Esophagus squamous epithelium (tissue), 5 donors: ENCODE measurements around the gene CLDN5. TPM values are rescaled to one million over a fixed set of nuclear protein-coding genes. Genes with fewer than 3 reads are reported as not detected.
"Not testable (repeated sequence)": the region's sequence is repeated elsewhere in the genome, so short reads cannot be mapped to it uniquely, and the experiment has no call there.

Experiments used
- DNase-seq: peaks from one replicate; lab custom pipeline; 2025; lab: John Stamatoyannopoulos, UW
- H3K27ac ChIP-seq, 4 donors: fragments of 200-600 bp; sonication (generic); one replicate each; pipeline ENCODE4 v1.5.1; 2016 to 2019; ENCODE audit warnings: mild to moderate bottlenecking in 1 of 4
- H3K27me3 ChIP-seq, 4 donors: fragments of 200-600 bp; sonication (generic); 1 replicate in 3 of 4; 2 replicates in 1 of 4; pipeline versions ENCODE4 v1.5.1 to v1.6.0; 2017 to 2021; ENCODE audit warnings: antibody characterized with exemption in 1 of 4
- H3K36me3 ChIP-seq, 3 donors: fragments of 200-600 bp; sonication (generic); one replicate each; pipeline ENCODE4 v1.5.1; 2016 to 2019
- H3K4me1 ChIP-seq, 3 donors: fragments of 200-600 bp; sonication (generic); one replicate each; pipeline ENCODE4 v1.5.1; 2017 to 2019
- H3K4me3 ChIP-seq, 4 donors: fragments of 200-600 bp; sonication (generic); 1 replicate in 3 of 4; 2 replicates in 1 of 4; pipeline ENCODE4 v1.5.1; 2016 to 2019; ENCODE audit warnings: mild to moderate bottlenecking in 2 of 4, moderate library complexity in 1 of 4
- H3K9me3 ChIP-seq, 3 donors: fragments of 200-600 bp; sonication (generic); one replicate each; pipeline ENCODE4 v1.5.1; 2016 to 2019
- CTCF ChIP-seq, 6 experiments: fragments of 450-650 bp in 4 of 6; fragments of 200-600 bp in 2 of 6; sonication (generic) in 2 of 6; IDR thresholded peaks; one replicate each; pipeline ENCODE4 v1.5.1; 2016 to 2019; ENCODE audit warnings: antibody characterized with exemption in 6 of 6, mild to moderate bottlenecking in 4 of 6, moderate library complexity in 4 of 6
- POLR2A ChIP-seq, 4 donors: fragments of 450-650 bp; IDR thresholded peaks; one replicate each; pipeline ENCODE4 v1.6.1; 2017; ENCODE audit warnings: antibody characterized with exemption in 4 of 4, mild to moderate bottlenecking in 4 of 4, moderate library complexity in 3 of 4
- WGBS, 2 donors: methylation state at CpG; one replicate each; pipeline ENCODE4 v1.1.5; 2018; 5-methylcytosine and 5-hydroxymethylcytosine counted together
- intact Hi-C: fragments of 100-400 bp; cut with DNase I; formaldehyde crosslinking; loops from one replicate; pipeline ENCODE4 v1.15.0; 2022
- total RNA-seq, 4 donors: library from RNA; depleted of rRNA; stranded (reverse); fragments of >200 nt; gene quantifications; one replicate each; pipeline ENCODE4 v1.1.0, GENCODE V29; 2016
- donor health status: DM: yes; HTN: yes; CAD: no.

The CLDN5 gene
- total RNA-seq, 4 donors from 2014 or later: 9.7 to 62.9 (median 23.0) TPM

DNA sequence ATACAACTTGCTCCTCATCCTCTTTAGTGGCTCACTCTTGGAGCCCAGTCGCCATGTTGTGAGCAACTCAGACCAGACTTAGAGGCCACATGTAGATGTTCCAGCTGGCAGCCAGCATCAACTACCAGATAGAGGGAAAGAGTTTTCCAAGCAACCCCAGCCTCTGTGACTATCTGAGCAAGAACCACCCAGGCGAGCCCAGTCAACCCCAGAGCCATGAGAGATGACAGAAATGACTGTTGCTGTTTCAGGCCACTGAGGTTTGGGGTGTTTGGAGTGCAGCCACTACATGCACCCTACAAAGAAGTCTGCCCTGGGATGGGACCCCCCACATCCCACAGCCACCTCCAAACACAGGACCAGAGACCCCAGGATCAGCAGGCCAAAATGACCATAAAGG lies 24.8 kb upstream of the CLDN5 start:
- peaks cover 0 to 7% (median 0%) of the 10 kb centered on the region in 4 donors for H3K27me3 ChIP-seq
- TF ChIP-seq POLR2A (IDR thresholded peaks at IDR 0.05): no peak
- no peak for TF ChIP-seq CTCF (IDR thresholded peaks at IDR 0.05)
- H3K4me1 ChIP-seq: peaks cover 0 to 4% (median 3%) of the 10 kb centered on the region in 3 donors
- H3K27ac ChIP-seq: no peak overlapping the region
- DNase-seq: no peak
- H3K9me3 ChIP-seq: peaks cover 0 to 6% (median 4%) of the 10 kb centered on the region in 3 donors
- no peaks in the 10 kb centered on the region for H3K36me3 ChIP-seq
- intact Hi-C loops: no loop called here
- 83% methylated on average over 1 of the region's 2 CpGs; no CpG with 5 or more reads in 1 of the 2 donors for WGBS, 2 donors
- H3K4me3 ChIP-seq: no peak overlapping the region

- H3K9me3 ChIP-seq, H3K27me3 ChIP-seq, intact Hi-C loops, H3K4me1 ChIP-seq, H3K4me3 ChIP-seq, H3K27ac ChIP-seq, DNase-seq, H3K36me3 ChIP-seq: not testable (repeated sequence)
- WGBS, 2 donors: 92 to 97% methylated on average over 5 of the region's 5 CpGs
These were observed 24.2 kb upstream of the CLDN5 start for GRCh38 chr22:19548427-19548826.

DNA sequence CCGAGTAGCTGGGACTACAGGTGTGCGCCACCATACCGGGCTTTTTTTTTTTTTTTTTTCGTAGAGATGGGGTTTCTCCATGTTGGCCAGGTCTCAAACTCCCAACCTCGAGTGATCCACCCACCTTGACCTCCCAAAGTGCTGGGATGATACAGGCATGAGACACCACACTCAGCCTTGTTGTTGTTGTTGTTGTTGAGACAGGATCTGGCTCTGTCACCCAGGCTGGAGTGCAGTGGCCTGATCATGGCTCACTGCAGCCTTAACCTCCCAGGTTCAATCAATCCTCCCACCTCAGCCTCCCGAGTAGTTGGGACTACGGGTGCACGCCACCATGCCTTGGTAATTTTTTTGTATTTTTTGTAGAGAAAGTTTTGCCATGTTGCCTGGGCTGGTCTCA lies 23.4 kb upstream of the CLDN5 start:
- WGBS, 2 donors: 85 to 95% methylated on average over 6 to 8 of the region's 8 CpGs
- Histone ChIP-seq H3K4me3 (no peak overlapping the region), H3K27me3 (peaks cover 0 to 7% (median 0%) of the 10 kb centered on the region in 4 donors), H3K4me1 (peaks cover 0 to 7% (median 3%) of the 10 kb centered on the region in 3 donors), H3K36me3 (no peaks in the 10 kb centered on the region), H3K27ac (no peak overlapping the region), H3K9me3 (no peaks in the 10 kb centered on the region)
- TF ChIP-seq POLR2A (IDR thresholded peaks at IDR 0.05) (no peak), CTCF (IDR thresholded peaks at IDR 0.05) (no peak)
- no peak for DNase-seq
- intact Hi-C loops: no loop called here

GRCh38 chr22:19546680-19547079 lies 22.5 kb upstream of the CLDN5 start:
- Histone ChIP-seq H3K9me3 (no peaks in the 10 kb centered on the region), H3K4me1 (peaks cover 0 to 7% (median 3%) of the 10 kb centered on the region in 3 donors), H3K36me3 (no peaks in the 10 kb centered on the region), H3K4me3 (no peak overlapping the region), H3K27me3 (peaks cover 0 to 7% (median 0%) of the 10 kb centered on the region in 4 donors), H3K27ac (no peak overlapping the region)
- no peak for DNase-seq
- no peak for TF ChIP-seq CTCF (IDR thresholded peaks at IDR 0.05)
- TF ChIP-seq POLR2A (IDR thresholded peaks at IDR 0.05): no peak
- intact Hi-C loops: no loop called here
- WGBS, 2 donors: 75 to 80% methylated on average over 6 of the region's 6 CpGs

DNA sequence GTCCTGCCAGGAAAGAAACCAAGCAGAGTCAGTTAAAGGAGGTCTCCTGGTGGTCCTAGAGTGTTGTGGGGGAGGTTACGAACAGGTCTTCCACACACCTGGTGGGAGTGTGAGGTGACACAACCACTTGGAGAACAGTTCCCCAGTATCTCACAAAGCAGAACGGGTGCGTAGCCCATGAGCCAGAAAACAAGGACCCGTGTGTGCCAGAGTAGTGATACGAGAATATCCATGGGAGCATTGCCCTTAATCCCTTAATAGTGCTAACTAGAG lies 21.7 kb upstream of the CLDN5 start:
- H3K36me3 ChIP-seq: no peaks in the 10 kb centered on the region
- intact Hi-C loops: no loop called here
- peaks cover 0 to 7% (median 0%) of the 10 kb centered on the region in 4 donors for H3K27me3 ChIP-seq
- WGBS, 2 donors: 81 to 89% methylated on average over 5 of the region's 5 CpGs
- peaks cover 0 to 7% (median 3%) of the 10 kb centered on the region in 3 donors for H3K4me1 ChIP-seq
- H3K9me3 ChIP-seq: no peaks in the 10 kb centered on the region
- TF ChIP-seq CTCF (IDR thresholded peaks at IDR 0.05) (no peak), POLR2A (IDR thresholded peaks at IDR 0.05) (no peak)
- no peak for DNase-seq
- no peak overlapping the region for H3K27ac ChIP-seq
- no peak overlapping the region for H3K4me3 ChIP-seq
